ENCODE measurements around the gene RNH1.

DNA sequence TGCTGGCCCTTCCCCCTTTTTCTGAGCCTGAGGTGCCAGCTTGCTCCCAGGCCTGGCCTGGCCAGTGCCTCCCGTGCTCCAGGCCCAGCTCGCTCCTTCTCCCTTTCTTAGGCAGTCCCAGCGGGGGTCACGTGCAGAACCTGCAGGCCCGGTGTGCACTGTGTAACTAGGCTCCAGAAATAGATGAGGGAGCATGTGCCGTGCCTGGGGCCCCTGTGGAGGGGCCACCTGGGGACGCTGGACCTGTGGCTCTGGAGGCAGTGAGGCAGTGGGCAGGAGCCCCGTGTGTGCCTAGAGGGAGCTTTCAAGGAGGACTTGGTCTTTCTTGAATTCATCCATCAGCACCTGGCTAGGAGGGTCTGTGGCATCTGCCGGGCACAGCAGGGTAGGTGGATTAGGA, 45.4 kb downstream of the RNH1 start:
- no peak for TF ChIP-seq CTCF (IDR thresholded peaks at IDR 0.05)
- TF ChIP-seq POLR2A (IDR thresholded peaks at IDR 0.05) = no peak
